Ascending aorta (tissue), 2 donors: ENCODE data around the gene INPP5D. TPM values are rescaled to one million over a fixed set of nuclear protein-coding genes. Genes with fewer than 3 reads are reported as not detected.
"Not testable (repeated sequence)": the region's sequence is repeated elsewhere in the genome, so short reads cannot be mapped to it uniquely, and the experiment has no call there.

Source experiments
- DNase-seq, 2 donors: peaks; one replicate each; pipeline ENCODE4 v3.0.0-alpha.2; 2019; ENCODE audit warnings: low spot score in 2 of 2
- H3K27ac ChIP-seq, 2 donors: fragments of 200-600 bp; sonication (generic); one replicate each; pipeline ENCODE4 v1.5.1; 2016 to 2017; ENCODE audit warnings: mild to moderate bottlenecking in 1 of 2
- H3K27me3 ChIP-seq: fragments of 200-600 bp; sonication (generic); one replicate; pipeline ENCODE4 v1.5.1; 2017
- H3K36me3 ChIP-seq, 2 donors: fragments of 200-600 bp; sonication (generic); one replicate each; pipeline ENCODE4 v1.5.1; 2016
- H3K4me1 ChIP-seq, 2 donors: fragments of 200-600 bp; sonication (generic); one replicate each; pipeline ENCODE4 v1.5.1; 2016 to 2017; ENCODE audit warnings: mild to moderate bottlenecking in 1 of 2
- H3K4me3 ChIP-seq, 2 donors: fragments of 200-600 bp; sonication (generic); one replicate each; pipeline ENCODE4 v1.5.1; 2016 to 2017; ENCODE audit warnings: mild to moderate bottlenecking in 1 of 2
- H3K9me3 ChIP-seq, 2 donors: fragments of 200-600 bp; sonication (generic); one replicate each; pipeline ENCODE4 v1.5.1; 2016
- CTCF ChIP-seq, 3 experiments: fragments of 200-600 bp in 2 of 3; fragments of 450-650 bp in 1 of 3; sonication (generic) in 2 of 3; IDR thresholded peaks; one replicate each; pipeline ENCODE4 v1.5.1; 2016 to 2019; ENCODE audit warnings: antibody characterized with exemption in 3 of 3, mild to moderate bottlenecking in 1 of 3, moderate library complexity in 1 of 3
- intact Hi-C: fragments of 100-400 bp; cut with DNase I; formaldehyde crosslinking; loops from one replicate; pipeline ENCODE4 v1.15.1; 2023
- total RNA-seq: library from RNA; depleted of rRNA; stranded (reverse); fragments of >200 nt; gene quantifications from one replicate; pipeline ENCODE4 v1.1.0, GENCODE V29; 2016

Gene INPP5D
- total RNA-seq, 1 donor from 2014 or later = 21.7 TPM

- no peak overlapping the region for H3K4me3 ChIP-seq
- TF ChIP-seq CTCF (IDR thresholded peaks at IDR 0.05) = no peak
Observed at GRCh38 chr2:233119123-233119522, 59.0 kb downstream of the INPP5D start.

GRCh38 chr2:233119806-233120205, 59.7 kb downstream of the INPP5D start:
- Histone ChIP-seq H3K4me3 (no peak overlapping the region), H3K27ac (no peak overlapping the region), H3K27me3 (no peaks in the 10 kb centered on the region), H3K36me3 (no peaks in the 10 kb centered on the region), H3K4me1 (no peaks in the 10 kb centered on the region), H3K9me3 (no peaks in the 10 kb centered on the region)
- intact Hi-C loops = no loop called here
- TF ChIP-seq CTCF (IDR thresholded peaks at IDR 0.05) = no peak
- DNase-seq = no peak

More at GRCh38 chr2:233119123-233119522, 59.0 kb downstream of the INPP5D start:
- H3K4me1 ChIP-seq = no peaks in the 10 kb centered on the region
- H3K9me3 ChIP-seq = no peaks in the 10 kb centered on the region
- no peaks in the 10 kb centered on the region for H3K36me3 ChIP-seq
- no peaks in the 10 kb centered on the region for H3K27me3 ChIP-seq
- intact Hi-C loops = no loop called here
- DNase-seq = no peak
- no peak overlapping the region for H3K27ac ChIP-seq

- Histone ChIP-seq H3K27me3 (no peaks in the 10 kb centered on the region), H3K4me1 (no peaks in the 10 kb centered on the region), H3K4me3 (no peak overlapping the region), H3K36me3 (no peaks in the 10 kb centered on the region), H3K9me3 (no peaks in the 10 kb centered on the region), H3K27ac (no peak overlapping the region)
- DNase-seq = peak in 1 of 2 donors; percentile 42
- TF ChIP-seq CTCF (IDR thresholded peaks at IDR 0.05) = no peak
- intact Hi-C loops = no loop called here
Observed at GRCh38 chr2:233120459-233120858, 60.3 kb downstream of the INPP5D start.

- DNase-seq = no peak
- no peaks in the 10 kb centered on the region for H3K4me1 ChIP-seq
- no peak overlapping the region for H3K27ac ChIP-seq
- no peaks in the 10 kb centered on the region for H3K36me3 ChIP-seq
- no peak for TF ChIP-seq CTCF (IDR thresholded peaks at IDR 0.05)
- H3K4me3 ChIP-seq = no peak overlapping the region
- H3K27me3 ChIP-seq = no peaks in the 10 kb centered on the region
- no peaks in the 10 kb centered on the region for H3K9me3 ChIP-seq
- intact Hi-C loops = no loop called here
Observed at GRCh38 chr2:233121856-233122255, 61.7 kb downstream of the INPP5D start.

- Histone ChIP-seq H3K4me3 (no peak overlapping the region), H3K36me3 (no peaks in the 10 kb centered on the region), H3K9me3 (no peaks in the 10 kb centered on the region), H3K27ac (no peak overlapping the region), H3K27me3 (no peaks in the 10 kb centered on the region), H3K4me1 (no peaks in the 10 kb centered on the region)
- no peak for TF ChIP-seq CTCF (IDR thresholded peaks at IDR 0.05)
- no peak for DNase-seq
- intact Hi-C loops = no loop called here
Observed at GRCh38 chr2:233122541-233122940, 62.4 kb downstream of the INPP5D start.

GRCh38 chr2:233123576-233123975, 63.4 kb downstream of the INPP5D start:
- H3K27ac ChIP-seq, H3K4me1 ChIP-seq, DNase-seq, H3K36me3 ChIP-seq, H3K27me3 ChIP-seq, H3K4me3 ChIP-seq, intact Hi-C loops, H3K9me3 ChIP-seq: not testable (repeated sequence)
